G401 (cell line): ENCODE measurements around the gene SYNDIG1. TPM values are rescaled to one million over a fixed set of nuclear protein-coding genes. Genes with fewer than 3 reads are reported as not detected.

Experiments
- DNase-seq: peaks from one replicate; pipeline ENCODE4 v3.0.0-alpha.2; 2015; ENCODE audit warnings: low spot score
- in situ Hi-C: cut with HindIII; loops from 2 replicates; pipeline ENCODE4 v1.10.0; 2016; ENCODE audit warnings: low sequenced_read_pairs, mixed read lengths
- total RNA-seq: library from RNA; depleted of rRNA; stranded (reverse); fragments of >200 nt; shearing (Covaris generic); gene quantifications from 2 replicates; pipeline ENCODE4 v1.2.3, GENCODE V29; 2014

SYNDIG1 gene
- total RNA-seq, 1 experiment from 2014 or later = not detected

DNA sequence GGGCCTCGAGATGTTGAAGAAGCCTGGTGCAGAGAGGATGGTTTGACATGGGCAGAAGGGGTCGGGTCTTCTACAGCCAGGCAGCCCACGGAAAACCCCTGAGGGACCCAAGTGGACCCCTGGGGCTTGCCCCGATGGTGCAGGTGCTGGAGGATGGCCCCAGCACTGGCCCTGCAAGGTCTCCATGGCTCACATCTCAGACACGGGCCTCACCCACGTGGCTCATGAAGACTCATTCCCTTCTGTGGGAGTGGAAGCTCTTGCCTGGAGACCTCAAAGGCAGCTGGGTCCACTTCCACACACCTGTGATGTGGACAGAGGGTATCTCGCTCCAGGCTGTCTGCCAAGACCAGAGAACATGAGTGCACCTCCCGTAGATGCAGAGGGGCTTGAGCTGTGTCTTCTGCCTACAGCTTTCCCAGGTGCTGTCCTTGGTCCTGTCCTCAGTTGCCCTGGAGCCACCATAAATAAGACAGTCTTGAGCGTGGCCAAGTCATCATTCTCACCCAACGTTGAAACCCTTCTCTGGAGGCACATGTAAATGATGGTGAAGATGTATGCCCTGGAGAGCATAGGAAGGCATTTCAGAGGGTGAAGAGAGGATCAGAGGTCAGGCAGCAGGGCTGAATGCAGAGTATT, 108.0 kb downstream of the SYNDIG1 start:
- in situ Hi-C loops = no loop called here

DNA sequence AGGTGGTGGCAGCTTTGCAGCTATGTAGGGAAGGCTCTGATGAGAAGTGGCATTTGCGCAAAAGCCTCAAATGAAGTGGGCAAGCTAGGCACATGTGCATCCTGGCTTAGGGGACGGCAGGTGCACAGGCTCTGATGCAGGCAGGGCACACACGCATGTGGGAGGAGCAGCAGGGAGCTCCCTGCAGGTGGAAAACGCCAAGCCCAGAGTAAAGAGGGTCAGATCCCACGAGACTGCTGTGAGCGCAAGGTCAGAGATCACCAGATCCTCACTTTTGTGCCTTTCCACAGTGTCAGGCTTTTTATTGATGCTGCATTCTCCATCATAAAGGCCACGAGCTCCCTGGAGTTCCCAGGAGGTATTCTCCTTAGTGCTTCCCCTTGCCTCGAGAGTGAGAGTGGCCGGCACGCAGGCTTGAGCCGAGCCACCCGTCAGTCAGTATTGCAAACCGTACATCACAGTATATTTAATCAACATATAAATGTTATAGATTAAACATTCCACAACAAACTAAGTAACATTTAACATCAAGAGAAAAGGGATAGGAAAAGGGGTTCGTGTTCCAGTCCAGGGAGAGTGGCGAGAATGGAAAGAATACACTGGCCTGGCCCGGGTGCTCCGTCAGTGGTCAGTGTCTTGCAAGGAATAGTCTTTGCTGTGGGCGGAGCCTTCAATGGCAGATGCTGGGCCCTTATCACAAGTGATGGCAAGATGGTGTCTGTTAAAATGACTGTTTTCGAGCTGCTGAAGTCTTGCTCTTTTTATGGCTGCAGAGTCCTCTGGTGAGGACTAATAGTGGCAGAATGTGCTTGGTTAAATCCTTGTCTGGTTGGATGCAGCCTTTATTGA, 109.4 kb downstream of the SYNDIG1 start:
- no peak for DNase-seq
- in situ Hi-C loops = no loop called here

More for the DNA sequence above, 108.0 kb downstream of the SYNDIG1 start:
- DNase-seq = no peak

DNA sequence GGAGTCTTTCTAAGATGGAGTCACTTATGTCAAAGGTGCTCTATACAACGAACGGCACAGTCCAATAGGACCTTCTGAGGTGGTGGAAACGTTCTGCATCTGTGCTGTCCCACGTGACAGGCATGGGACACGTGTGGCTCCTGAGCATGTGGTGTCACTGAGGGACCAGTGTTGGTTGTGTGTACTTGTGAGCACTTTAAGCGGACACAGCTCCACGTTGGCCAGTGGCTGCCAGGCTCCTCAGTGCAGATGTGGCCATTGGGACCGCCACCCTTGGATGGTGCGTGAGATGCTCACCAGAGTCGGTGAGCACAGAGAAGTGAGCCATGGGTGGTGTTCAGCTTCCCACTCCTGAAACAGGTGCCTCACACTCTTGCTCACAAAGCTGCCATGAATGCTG, 110.0 kb downstream of the SYNDIG1 start:
- DNase-seq = no peak
- in situ Hi-C loops = no loop called here

DNA sequence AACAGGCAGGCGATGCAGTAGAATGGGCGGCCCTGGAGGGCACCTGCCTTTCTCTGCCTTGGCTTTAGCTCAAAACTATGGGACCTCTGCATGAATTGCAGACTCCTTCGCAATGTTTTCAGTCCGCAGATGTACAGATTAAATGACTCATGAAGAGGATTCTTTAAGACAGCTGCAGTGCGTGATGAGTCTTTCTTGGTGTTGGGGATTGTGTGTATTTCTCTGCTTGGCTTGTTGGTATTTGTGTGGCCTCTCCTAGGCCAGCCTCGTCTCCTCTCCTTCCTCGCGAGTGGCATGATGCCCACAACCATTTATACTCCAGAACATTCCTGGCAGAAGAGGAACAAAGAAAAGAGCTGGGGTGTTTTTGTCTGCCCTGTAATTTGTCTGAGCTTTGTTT, 110.6 kb downstream of the SYNDIG1 start:
- in situ Hi-C loops = no loop called here

DNA sequence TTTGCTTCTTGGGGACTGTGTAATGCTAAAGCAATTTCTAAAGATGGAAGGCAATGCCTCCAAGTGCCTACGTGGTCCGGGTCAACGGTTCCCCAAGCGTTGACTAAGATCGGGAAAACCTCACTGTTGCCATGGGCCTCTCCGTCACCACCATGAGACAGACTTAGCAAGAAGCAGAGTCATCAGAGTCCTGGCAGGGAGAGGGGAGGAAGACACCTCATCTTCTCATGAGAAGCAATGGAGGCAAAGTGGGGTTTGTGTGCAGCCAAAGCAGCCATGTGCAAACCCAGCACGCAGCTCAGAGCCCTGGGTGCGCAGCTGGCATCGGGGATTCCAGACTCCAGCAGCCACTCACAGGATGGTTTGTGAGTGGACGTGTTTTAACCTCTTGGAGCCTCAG, 111.4 kb downstream of the SYNDIG1 start:
- no peak for DNase-seq
- in situ Hi-C loops = no loop called here

More for the DNA sequence above, 110.6 kb downstream of the SYNDIG1 start:
- DNase-seq = no peak

DNA sequence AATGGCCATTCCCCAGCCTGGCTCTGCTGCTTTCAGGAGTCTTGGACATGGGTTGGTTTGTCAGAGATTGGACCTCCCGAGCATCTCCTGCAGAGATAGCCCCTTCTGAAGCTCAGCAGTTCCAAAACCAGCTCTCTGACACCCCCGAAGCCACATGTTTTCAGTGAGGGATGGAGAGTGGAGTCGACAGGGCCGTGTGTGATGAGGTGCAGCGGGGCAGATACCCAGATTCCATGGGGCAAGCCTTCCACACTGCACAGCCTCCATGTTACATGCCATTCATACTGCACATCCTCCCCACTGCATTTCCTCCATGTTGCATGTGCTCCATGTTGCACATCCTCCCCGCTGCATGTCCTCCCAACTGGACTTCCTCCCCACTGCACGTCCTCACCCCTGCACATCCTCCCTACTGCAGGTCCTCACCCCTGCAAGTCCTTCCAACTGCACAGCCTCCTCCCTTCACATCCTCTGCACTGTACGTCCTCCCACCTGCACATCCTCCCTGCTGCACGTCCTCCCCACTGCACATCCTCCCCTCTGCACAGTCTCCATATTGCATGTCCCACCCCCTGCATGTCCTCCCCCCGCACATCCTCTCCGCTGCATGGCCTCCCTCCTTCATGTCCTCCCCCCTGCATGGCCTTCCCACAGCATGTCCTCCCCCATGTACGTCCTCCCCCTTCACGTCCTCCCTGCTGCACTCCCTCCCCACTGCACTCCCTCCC, 112.2 kb downstream of the SYNDIG1 start:
- DNase-seq = no peak
- in situ Hi-C loops = no loop called here

DNA sequence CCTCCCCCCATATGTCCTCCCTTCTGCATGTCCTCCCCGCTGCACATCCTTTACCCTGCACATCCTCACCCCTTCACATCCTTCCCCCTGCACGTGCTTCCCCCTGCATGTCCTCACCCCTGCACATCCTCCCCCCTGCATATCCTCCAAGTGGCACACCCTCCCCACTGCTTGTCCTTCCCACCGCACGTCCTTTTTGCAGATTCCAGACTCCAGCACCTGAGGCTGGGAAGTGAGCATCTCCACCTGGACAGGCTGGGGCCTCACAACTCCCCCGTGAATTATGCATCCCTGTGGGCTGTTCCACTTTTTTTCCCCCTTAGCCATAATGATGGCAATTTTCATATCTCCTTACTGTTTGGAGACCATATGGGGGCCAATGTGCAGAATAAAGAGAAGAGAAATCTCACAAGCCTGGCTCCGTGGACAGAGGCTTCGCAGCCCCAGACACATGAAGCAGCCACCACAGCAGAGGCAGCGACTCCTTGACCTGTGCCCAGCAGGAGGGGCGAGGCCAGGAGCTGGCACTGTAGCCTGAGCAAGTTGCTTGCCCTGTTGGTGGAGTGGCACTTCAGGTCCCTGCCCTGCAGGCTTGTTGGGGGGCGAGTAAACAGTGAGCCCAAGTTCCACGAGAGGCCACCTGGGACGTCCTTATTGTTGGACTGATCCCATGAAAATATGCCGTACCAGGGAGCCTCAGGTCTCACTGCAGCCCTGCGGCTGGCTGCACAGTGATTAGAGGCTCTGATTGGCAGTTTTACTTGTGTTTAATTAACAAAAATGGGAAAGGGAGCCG, 113.1 kb downstream of the SYNDIG1 start:
- DNase-seq = no peak
- in situ Hi-C loops = no loop called here

DNA sequence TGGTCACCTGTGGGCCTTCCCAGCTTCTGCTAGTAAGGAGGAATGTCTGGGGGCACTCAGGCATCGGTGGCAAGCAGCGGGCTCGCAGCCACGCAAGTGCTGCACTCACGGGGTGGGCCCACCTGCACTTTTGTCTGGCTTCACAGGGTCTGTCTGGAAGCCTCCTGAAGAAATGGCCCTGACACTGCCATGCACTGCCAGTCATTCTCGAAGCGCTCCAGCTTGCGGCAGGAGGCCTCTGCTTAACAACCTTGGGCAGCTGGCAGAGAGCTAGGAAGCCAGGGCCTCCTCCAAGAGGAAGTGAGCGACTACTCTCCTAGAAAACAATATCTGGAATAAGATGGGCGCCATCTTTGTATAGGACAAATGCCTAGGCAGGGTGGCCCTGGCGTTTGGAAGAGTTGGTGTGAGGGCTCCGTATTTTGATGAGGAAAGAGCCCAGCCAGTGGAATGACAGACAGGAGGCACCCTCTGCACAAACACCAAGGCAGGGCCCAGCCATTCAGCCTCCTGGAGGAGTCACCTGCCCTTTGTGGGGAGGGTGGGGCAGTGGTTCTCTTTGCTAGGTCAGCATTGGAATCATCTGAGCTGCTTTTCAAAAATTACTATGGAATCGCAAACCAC, 113.9 kb downstream of the SYNDIG1 start:
- DNase-seq = no peak
- in situ Hi-C loops = no loop called here

DNA sequence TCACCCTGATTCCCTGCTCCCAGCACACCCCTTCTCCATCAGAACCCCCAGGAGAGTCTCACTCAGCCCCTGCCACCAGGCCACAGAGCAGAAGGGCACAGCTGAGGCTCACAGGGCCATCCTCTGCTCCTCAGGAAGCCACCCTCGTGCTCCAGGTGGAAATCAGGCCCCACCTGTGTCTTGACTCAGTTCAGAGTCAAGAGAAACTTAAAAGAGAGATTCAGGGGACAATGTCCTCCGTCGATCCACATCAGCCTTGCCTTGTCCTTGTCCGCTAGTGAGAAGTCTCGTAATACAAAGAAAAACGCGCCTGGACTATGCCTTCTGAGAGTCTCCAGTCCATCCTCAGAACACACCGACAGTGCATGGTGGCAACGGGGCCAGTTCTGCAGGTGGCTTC, 114.6 kb downstream of the SYNDIG1 start:
- no peak for DNase-seq
- in situ Hi-C loops = no loop called here

DNA sequence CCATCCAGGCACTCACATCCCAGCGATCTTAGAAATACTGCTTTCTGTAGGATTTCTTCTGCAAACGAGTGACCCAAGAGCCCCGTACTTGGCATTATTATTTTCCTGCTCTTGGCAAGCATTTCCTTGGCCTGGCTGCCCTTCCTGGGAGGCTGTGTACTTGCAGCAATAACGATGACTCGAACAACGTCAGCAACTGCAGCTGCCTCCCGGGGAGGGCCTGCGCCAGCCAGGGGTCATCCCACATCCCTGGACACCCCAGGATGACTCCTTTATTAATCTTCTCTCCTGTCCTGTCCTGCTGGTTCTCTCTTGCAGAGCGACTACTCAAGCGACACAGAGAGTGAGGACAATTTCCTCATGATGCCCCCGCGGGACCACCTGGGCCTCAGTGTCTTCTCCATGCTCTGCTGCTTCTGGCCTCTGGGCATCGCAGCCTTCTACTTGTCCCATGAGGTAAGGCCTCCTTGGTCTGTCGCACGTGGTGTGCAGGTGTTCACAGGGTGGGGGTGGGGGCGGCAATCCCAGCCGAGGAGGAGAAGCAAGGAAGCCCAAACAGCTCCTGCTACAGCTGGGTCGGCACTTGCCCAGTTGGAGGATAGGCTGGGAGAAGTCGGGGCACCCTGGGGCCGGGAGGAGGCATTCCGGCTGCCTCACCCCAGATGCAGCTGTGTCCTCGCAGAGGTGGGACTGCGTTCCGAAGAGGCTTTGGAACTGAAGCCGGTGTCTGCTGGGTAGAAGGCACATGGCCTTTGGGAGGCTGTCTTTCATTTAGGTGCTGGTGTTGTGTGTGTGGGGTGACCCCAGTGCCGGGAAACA, 115.3 kb downstream of the SYNDIG1 start:
- in situ Hi-C loops = no loop called here
- DNase-seq = peak; percentile 40

DNA sequence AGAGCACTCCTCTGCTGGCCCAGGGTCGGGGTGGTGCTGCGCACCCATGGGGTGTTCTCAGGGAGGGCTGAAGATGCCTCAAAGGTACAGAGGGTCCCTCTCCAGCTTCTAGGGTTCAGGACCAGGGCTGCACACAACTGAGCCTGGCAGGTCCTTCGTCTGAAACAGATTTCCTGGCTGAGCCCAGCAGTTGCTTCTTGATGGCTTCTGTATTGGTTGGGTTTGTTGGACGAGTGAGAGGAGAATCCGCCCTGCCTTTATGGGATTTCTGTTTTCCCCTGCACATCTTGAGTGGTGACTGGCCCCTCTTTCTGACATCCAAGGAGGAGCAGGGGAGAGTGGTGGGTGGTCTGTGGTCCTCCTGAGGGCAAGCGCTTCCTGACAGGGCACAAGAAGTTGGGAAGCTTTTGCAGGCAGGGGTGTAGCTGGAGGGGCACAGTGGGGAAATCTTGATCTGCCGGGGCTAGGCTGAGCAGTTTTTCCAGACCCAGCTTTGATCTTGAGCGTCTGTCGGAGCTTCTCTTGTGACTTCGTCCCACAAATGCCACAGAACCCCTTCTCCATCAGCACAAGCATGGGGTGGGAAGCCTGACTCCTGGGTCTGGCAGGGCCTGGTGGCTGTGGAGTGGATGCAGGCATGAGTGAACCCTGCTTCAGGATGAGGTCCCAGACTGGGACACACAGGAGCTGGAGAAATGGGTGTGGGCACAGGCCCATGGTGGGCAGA, 116.5 kb downstream of the SYNDIG1 start:
- DNase-seq = no peak
- in situ Hi-C loops = no loop called here

DNA sequence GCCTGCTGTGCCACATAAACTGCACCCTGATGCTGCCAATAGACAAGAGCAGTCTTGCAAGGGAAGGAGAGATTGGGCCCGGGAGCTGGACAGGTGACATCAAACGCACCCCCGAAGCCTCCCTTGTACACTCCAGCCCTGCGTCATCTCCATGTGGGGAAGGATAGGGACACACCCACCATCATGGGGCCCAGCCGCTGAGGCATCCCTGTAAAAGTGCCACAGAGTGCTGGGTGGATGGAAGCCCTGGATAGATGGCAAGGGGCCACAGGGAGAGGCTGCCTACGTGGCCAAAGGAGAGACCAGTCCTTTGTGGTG, 117.1 kb downstream of the SYNDIG1 start:
- no peak for DNase-seq
- in situ Hi-C loops = no loop called here

DNA sequence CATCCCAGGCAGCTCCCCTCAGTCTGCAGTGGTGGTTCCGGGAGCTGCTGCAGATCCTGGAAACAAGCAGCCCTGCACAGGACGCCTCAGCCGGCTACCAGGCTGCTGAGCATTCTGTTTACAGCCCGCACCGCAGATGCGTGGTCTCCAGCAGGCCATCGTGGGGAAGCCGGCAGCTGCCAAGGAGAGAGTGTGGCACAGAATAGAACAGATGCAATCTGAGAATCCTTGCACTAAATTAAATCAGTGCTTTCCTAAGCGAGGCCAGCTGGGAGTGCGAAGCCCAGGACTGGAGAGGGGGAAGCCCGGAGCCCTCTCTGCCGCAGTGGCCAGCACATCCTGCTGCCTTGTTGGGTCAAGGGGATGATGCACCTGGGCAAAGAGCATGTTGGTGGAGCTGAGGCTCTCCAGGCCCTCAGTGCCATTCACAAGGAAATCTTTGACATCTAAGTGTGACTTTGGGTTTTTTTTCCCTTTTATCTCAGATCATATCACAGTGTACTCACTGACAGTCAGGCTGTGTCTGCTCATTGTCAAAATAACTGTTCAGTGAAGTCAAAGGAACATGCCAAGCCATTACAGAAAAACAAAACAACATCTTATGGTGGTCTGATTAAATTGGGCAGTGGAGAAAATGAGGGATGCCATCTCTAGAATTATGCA, 118.1 kb downstream of the SYNDIG1 start:
- in situ Hi-C loops = no loop called here
- peak; percentile 60 for DNase-seq

DNA sequence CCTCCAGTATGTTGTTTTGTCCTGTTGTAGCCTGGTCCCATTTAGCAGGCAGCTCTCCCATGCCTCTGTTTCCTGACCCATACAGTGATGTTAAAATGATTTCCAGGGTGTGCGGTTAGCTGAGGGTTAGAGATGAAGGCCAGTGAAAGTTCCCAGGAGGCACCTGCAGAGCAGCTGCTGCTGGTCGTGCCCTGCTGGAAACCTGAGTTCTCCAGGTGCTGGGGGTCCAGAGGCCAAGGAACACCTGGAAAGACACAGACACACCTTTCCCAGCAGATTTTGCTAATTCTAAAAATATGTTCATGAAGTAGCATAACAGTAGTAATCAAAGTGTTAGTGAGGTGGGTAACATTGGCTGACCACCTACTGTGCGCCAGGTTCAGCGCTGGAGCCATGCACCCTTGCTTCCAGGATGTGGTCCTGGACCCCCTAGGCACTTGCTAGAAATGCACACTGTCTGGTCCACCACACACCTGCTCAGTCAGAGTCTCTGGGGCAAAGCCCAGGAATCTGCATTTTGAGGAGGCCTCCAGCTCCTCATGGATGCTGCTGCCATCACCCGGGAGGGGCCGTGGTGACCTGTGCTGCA, 118.7 kb downstream of the SYNDIG1 start:
- DNase-seq = no peak
- in situ Hi-C loops = no loop called here

DNA sequence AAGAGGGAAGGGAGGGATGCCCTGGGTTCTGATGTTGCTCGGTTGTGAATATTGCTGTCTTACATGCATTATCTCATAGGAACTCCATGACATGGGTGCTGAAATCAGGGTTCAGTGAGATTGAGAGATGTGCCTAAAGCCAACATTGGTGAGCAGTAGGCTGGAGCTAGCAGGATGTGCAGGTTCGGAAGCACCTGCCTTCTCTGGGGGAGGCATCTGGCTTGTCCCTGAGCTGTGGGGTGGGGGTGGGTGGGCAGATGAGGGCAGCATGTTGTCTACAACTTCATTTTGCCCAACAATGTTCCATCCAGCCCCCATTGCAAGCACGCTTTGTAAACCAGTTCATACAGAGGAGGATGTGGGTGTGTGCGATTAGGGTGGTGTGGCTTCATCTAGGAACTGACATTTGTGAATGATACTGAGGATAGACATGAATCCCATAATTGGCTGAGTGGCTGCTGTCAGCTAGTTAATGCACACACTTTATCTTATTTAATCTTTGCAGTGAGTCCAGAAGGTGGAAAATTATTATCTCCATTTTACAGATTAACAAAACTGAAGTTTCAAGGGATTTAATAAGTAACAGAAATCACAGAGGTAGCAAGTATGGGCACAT, 119.4 kb downstream of the SYNDIG1 start:
- no peak for DNase-seq
- in situ Hi-C loops = no loop called here

DNA sequence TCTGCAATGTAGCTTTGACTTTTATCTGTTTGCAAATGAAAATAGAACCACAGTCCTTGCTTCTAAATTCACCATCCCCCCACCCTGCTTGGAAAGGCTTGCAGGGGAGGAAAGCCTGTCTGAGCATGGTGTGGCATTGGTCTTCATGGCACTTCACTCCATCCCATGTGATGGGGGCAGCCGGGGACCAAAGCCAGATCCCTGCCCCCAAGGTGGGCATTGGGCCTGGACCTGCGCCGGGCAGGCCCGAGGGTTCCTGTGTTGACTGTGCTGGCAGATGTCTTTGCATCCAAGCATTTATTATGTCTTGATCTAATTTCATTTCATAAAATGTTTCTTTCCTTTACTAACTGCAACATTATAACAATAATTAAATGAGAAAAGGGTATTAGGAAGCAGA, 120.0 kb downstream of the SYNDIG1 start:
- no peak for DNase-seq
- in situ Hi-C loops = no loop called here

DNA sequence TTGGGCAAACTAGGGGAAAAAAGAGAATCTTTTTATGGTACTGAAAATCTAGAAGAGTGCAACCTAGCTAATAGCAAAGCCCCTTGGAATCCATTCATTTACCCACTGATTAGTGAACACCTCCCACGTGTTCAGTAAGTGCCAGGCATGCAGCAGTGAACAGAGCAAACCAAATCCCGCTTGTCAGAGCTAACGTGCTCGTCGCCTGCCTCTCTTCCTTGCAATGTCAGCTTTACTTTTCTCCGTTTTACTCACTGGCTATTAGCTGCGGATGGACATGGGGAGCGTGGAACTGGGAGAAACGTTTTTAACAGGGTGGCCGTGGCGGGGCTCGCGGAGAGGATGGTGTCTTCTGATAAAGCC, 120.4 kb downstream of the SYNDIG1 start:
- in situ Hi-C loops = no loop called here
- DNase-seq = no peak
